Endometrium (tissue), 2 donors: ENCODE results near the gene PRR11.
"Not testable (repeated sequence)": the region's sequence is repeated elsewhere in the genome, so short reads cannot be mapped to it uniquely, and the experiment has no call there.

ENCODE experiments used
- FAIRE-seq: peaks from 2 replicates; lab custom pipeline; 2012; peaks lifted over from hg19 to GRCh38; lab: Jason Lieb, UNC
- donor health status: control.
- donor health status: control.

Gene PRR11

DNA sequence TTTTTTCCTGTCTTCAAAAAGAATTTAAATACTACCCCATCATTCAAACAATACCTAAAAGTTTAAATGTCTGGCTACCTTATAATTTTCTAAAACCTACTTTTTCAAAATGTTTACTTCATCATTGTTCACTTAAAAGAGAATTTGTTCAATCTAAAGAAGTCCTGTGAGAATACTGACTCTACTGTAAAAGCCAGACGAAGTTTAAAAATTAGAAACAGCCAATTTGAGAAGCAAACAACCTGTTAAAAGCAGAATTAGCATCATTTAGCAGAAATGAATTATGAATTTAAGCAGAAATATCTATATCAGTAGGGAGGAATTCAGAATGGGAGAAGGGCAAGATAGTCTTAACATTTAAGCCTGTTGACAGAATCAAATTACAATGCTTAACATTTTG lies 2.6 kb upstream of the PRR11 start:
- no peak for FAIRE-seq

DNA sequence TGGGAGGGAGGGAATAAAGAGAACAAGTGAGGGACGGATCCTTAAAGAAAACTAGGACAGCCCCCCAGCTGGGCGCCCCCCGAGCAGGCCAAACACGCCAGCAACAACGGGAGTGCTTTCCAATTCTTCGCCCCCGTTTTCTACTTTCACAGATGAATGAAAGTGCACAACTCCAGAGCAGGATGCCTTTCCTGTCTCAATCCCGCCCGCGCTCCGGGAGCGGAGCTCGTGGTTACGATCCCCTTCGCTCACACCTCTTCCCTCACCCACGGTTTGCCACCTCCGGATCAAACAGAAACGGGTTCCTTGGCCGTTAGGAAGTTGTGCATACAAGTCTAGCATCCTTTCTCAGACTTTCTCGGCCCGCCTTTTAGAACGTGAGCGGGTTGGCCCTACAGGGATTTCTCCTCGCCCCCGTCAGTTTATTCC lies 1.2 kb upstream of the PRR11 start:
- no peak for FAIRE-seq

DNA sequence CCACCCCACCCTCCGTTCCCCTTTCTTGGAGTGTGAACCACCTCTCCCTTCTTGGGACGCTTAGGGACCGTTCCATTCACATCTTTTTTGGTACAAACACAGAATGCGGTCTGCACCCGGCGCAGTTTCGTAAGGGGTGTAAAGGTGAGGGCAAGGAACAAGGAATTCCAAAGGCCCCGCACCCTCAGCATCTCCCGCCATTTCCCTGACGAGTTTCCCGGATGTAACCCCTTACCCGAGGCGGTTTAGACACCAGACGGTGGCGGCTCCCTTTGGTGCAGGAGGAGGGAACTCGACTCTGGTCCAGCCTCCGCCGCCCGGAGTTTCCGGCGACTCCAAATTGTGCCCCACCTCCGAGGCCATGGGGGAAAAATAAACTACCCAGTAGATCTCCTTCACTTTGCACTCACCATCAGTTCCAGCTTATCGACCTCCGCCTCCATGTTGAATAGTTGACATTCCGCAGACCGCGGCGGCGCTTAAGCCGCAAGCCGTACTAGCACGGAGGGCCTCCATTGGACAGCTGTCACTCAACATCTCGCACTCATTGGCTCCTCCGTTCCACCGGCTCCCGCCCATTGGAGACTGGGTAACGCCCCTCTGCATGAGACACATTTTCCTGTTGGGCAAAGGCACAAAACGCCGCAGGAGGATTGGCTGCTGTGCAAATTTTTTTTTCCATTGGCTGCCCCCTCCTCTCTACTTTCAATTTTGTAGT lies 666 bp upstream of the PRR11 start, which contains the start of gene SKA2:
TSS of gene SKA2 (minus strand) at position 466 of the 718 bp plus-strand sequence. CDS start at position 443, 23 bp downstream.
- FAIRE-seq: peak; percentile 99

DNA sequence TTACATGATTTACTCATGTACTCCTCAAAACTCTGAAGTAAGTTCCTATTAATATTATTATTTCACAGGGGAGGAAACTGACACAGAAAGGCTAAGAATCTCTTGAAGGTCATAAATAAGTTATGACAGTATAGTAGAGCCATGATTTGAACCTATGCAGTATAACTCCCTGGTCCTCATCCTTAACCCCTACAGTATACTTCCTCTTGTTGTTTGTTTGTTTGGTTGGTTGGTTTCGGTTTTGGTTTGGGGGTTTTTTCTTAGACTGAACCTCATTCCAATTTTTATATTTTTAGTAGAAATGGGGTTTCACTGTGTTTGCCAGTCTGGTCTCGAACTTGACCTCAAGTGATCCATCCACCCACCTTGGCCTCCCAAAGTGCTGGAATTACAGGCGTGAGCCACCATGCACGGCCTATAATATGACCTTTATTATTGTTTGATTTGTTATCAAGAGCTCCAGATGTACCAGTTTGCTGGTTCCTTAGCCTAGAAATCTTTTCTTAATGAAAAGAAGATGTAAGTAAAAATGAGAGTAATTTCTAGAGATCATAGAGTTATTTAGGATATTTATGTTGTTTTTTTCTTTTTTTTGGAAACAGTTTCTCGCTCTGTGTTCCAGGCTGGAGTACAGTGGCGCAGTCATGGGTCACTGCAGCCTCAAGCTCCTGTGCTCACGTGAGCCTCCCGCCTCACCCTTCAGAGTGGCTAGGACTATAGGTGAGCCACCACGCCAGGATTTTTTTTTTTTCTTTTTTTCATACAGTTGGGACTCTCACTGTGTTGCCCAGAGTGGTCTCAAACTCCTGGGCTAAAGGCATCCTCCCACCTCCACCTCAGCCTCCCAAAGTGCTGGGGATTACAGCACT lies 4.8 kb downstream of the PRR11 start:
- no peak for FAIRE-seq

DNA sequence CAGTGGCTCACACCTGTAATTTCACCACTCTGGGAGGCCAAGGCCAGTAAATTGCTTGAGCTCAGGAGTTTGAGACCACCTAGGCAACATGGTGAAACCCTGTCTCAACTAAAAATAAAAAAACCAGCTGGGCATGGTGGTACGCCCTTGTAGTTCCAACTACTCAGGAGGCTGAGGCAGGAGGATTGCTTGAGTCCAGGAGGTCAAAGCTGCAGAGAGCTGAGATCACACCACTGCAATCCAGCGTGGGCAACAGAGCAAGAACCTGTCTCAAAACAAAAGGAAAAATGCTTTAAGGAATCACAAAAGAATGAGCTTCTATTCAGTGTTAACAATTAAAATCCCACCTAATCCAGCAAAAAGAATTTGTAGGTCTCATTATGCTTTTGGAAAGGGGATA lies 5.9 kb downstream of the PRR11 start:
- no peak for FAIRE-seq

DNA sequence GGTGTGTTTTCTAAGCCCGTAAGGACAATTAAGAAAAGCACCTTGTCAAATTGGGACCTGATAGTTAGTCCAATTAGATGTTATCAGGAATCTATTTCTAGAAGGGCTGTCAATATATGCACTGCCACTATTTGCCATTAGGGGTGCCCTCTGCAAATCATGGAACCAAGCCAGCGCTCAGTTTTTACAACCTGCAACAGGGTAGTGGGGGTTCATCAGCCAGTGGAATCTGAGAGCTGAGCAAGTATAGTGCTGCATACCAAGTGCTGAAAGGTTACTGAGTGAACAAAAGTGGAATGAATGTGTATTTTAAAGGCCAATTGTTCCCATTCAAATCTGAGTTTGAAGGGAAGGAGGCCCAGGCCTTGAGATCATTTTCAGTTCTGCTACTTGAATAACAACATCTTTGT lies 10.4 kb downstream of the PRR11 start:
- FAIRE-seq: no peak

DNA sequence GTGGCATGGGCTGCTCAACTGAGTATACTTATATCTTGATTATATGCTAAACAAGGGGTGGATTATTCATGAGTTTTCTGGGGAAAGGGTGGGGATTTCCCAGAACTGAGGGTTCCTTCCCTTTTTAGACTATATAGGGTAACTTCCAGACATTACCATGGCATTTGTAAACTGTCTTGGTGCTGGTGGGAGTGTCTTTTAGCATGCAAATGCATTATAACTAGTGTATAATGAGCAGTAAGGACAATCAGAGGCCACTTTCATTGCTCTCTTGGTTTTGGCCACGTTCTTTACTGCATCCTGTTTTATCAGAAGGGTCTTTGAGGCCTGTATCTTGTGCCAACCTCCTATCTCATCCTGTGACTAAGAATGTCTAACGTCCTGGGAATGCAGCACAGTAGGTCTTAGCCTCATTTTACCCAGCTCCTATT lies 12.0 kb downstream of the PRR11 start:
- FAIRE-seq: no peak

DNA sequence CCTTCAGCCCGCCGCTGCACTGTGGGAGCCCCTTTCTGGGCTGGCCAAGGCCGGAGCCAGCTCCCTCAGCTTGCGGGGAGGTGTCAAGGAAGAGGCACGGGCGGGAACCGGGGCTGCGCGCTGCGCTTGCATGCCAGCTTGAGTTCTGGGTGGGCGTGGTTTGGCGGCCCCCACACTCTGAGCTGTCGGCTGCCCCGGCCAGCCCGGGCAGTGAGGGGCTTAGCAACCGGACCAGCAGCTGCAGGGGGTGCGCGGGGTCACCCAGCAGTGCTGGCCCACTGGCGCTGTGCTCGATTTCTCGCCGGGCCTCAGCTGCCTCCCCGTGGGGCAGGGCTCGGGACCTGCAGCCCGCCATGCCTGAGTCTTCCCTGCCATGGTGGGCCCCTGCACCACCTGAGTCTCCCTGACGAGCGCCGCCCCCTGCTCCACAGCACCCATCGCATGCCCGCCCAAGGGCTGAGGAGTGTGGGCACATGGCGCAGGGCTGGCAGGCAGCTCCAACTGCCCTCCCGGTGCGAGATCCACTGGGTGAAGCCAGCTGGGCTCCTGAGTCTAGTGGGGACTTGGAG lies 17.0 kb downstream of the PRR11 start:
- FAIRE-seq: no peak

DNA sequence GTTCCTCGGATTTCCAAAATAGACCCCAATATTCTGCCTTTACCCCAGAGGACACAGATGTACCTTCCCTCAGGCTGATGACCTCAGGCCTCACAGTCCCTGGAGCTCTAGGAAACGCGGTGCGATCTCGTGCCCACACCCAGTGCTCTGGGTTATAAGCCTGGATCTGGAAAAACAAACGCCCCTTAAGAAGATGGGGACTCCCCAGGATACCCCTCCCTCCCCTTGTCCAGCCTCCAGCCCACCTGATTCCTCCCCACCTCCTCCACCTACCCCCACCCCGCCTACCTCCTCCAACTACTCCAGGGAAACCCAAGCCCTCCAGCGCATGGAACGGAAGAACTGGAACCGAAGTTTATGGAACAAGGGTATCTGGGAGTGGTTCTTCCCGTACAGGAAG lies 19.1 kb downstream of the PRR11 start:
- no peak for FAIRE-seq

DNA sequence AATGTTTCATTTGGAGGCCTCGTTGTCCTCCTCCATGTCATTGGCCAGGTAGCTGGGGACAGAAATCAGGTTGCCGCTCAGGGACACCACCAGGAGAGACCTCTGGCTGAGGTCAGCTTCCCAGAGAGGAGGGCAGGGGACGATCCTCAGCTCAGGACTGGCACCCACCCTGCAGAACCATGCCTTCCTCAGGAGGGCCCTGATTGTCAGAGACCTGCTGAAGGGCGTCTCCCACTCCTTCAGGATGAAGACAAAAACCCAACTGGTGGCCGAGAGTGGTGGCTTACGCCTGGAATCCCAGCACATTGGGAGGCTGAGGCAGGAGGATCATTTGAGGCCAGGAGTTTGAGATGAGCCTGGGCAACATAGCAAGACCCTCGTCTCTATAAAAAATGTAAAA lies 19.5 kb downstream of the PRR11 start:
- no peak for FAIRE-seq

DNA sequence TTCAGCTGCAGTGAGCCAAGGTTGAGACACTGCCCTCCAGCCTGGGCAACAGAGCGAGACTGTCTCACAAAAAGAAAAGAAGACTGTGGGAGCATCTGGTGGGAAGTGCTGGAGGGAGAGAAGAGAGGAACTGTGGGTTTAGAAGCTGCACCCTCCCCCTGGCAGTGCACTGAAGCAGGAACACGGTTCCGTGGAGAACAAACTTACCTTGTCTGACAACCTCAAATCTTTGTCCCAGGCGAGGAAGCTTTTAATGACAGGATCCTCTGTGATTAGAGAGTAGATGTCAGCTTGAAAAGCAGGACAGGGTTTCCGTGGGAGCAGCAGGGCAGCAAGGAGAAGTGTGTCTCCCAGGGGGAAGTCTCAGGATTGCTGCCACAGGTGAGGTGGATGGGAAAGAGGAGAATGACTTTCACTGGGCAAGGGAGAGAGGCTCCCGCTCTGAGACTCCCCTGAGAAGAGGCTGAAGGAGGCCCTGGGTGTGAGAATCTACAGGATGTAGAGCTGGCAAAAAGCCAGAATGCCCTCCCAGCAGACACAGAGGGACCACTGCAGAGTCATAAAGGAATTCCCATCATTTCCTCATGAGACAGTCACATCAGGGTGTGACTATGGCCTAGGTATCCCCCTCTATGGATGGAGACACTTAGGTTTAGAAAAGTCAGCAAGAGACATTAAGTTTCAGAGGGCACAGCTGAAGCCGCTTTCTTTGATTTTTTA lies 22.9 kb downstream of the PRR11 start:
- FAIRE-seq: no peak

DNA sequence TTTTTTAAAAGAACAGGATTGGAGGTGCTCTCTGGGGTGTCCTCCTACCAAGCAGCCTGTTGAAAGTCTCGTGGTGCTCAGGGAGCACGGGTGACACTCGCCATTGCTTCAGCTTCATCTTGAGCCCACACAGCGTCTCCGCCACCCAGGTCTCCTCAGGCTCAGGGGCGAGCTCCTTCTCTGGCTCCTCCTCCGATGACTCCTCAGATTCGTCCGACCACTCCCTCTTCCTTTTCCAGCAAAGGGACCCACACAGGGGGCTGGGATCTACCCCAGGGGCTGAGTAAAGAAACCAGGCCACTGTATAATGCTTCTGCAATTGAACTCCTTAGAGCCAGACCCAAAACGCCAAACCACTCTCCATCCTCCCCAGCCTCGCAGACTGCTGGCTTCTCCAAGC lies 24.1 kb downstream of the PRR11 start:
- not testable (repeated sequence) for FAIRE-seq

DNA sequence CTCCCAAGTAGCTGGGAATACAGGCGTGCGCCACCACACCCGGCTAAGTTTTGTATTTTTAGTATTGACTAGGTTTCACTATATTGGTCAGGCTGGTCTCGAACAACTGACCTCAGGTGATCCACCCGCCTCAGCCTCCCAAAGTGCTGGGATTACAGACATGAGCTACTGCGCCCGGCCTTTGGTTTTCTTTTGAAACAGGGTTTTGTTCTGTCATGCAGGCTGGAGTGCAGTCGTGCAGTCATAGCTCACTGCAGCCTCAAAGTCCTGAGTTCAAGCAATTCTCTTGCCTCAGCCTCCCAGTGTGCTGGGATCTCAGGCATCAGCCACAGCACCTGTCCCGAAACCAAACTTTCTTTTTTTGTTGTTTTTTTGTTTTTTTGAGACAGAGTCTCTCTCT lies 25.1 kb downstream of the PRR11 start:
- FAIRE-seq: no peak

DNA sequence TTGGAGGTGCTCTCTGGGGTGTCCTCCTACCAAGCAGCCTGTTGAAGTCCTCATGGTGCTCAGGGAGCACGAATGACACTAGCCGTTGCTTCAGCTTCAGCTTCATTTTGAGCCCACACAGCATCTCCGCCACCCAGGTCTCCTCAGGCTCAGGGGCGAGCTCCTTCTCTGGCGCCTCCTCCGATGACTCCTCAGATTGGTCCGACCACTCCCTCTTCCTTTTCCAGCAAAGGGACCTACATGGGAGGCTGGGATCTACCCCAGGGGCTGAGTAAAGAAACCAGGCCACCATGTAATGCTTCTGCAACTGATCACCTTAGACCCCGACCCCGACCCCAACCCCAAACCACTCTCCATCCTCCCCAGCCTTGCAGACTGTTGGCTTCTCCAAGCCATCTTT lies 25.9 kb downstream of the PRR11 start:
- no peak for FAIRE-seq

DNA sequence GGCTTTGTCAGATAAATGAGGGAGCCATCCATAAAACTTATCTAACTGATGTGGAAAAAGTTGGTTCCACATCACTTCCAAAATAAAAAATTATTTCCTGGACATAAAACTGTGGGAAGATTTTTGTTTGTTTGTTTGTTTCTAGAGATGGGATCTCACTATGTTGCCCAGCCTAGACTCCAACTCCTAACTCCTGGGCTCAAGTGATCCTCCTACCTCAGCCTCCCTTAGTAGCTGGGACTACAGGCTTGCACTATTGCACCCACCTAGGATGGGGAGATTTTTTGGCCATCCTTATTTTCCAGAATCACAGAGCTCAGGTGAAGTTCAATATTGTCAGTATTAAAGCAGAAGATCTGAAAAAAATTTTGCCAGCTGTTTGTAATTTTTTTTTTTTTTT lies 30.5 kb downstream of the PRR11 start:
- FAIRE-seq: no peak

DNA sequence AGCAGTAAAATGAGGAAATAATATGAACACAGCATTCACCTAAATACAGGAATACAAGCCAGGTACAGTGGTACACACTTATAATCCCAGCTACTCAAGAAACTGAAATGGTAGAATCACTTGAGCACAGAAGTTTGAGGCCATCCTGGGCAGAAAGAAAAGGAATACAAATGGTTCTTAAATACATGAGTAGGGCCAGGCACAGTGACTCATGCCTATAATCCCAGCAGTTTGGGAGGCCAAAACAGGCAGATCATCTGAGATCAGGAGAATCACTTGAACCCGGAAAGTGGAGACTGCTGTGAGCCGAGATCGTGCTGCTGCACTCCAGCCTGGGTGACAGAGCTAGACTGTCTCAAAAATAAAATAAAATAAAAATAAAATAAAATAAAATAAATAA lies 31.3 kb downstream of the PRR11 start:
- no peak for FAIRE-seq

DNA sequence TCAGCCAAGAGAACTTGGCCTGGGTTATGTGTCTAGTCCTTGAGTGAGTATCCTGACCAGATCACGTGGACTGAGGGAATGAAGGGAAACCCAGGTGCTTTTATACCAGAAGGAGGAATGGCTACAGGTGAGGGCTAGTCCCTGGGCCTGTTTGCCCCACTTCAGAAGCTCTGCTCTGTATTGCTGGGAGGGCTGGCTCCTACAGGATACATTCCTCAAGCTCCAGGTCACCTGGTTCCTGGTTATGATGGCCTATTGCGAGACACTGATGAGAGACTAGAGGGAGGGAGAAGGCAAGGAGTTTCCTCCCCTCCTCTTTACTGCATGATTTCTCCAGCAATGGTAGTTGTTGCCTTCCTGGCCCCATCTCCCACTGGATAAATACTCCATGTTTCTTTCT lies 35.3 kb downstream of the PRR11 start:
- FAIRE-seq: no peak

DNA sequence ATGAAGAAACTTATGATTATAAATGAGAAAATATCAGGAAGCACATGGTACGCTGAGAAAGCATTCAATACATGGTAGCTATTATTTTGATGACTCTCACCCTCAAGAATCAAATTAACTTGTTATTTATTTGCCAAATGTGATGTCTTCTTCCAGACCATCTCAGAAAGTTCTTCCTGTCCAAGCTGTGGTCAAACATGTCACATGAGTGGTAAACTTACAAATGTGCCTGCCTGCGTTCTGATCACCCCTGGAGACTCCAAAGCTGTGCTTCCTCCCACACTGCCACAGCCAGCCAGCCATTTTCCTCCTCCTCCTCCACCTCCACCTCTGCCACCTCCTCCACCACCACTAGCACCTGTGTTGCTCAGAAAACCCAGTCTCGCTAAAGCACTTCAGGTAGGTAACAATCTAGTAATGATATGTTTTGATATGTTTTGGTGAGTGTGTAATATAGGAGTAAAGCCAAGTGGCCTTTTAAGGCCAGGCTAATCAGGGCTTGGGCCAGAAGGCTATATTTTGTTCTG lies 37.9 kb downstream of the PRR11 start:
- FAIRE-seq: no peak

DNA sequence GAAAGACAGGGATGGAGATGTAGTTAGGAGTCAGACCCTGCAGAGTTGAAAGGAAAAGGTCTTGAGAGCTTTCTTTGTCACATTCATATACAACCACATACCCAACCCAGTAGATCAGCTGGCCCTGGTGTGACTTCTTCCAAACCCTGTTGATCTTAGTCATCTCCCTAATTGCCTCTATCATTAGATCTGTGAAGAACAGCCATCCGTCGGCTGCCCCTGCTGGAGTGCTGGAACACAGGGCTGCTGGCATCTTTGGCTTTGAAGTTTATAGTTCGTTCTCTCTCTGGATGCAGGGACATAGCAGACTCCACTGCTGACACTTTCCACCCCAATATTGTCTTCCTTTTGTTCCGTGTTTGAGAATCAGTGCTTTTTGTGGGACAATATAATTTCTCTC lies 43.9 kb downstream of the PRR11 start:
- FAIRE-seq: no peak

DNA sequence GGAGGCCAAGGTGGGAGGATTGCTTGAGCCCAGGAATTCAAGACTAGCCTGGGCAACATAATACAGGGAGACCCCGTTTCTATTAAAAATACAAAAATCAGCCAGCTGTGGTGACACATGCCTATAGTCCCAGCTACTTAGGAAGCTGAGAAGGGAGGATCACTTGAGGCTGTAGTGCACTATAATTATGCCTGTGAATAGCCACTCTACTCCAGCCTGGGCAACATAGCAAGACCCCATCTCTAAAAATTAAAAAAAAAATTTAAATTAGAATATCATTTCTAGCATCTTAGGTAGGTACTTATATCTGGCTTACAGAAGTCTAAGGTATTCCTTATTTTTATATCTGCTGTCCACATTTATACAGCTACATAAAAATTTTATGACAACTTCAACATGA lies 46.8 kb downstream of the PRR11 start:
- FAIRE-seq: no peak

DNA sequence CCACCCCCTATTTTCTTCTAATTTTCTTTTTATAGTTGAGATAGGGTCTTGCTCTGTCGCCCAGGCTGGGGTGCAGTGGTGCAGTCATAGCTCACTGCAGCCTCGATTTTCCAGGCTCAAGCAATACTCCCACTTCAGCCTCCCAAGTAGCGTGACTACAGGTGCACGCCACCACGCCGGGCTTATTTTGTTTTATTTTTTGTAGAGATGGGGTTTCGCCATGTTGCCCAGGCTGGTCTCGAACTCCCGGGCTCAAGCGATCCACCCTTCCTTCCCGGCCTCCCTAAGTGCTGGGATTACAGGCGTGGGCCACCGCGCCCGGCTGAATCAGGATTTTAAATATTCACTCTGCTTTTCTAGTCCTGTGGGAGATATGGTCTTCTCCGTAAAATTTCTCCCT lies 63.8 kb downstream of the PRR11 start:
- no peak for FAIRE-seq

DNA sequence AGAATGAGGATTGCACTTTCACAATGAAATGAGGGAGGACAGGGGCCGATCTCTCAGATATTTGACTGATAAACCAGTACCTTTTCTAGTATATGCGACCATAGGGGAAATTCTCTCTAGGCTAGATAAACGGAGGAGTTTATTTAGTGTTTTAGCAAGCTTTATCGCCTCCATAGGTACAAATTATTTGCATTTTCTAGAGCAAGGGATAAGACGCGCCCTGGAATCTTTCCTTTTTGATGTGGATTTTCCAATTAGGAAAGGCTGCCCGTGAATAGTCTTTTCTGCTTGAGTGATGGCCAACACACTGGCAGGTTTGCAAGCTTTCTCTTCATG lies 64.4 kb downstream of the PRR11 start:
- no peak for FAIRE-seq
